HK-2 (cell line): ENCODE measurements around the gene RANGAP1.
"Not testable (repeated sequence)": the region's sequence is repeated elsewhere in the genome, so short reads cannot be mapped to it uniquely, and the experiment has no call there.

ENCODE experiments used
- DNase-seq: peaks from one replicate; pipeline ENCODE4 v3.0.0-alpha.2; 2018; ENCODE audit not compliant: unreplicated experiment

RANGAP1 gene

GRCh38 chr22:41300661-41301060 is 14.7 kb upstream of the RANGAP1 start:
- DNase-seq: no peak

- no peak for DNase-seq
Observed at GRCh38 chr22:41296826-41297667, 11.1 kb upstream of the RANGAP1 start.

GRCh38 chr22:41294816-41295215 is 8.8 kb upstream of the RANGAP1 start:
- DNase-seq: not testable (repeated sequence)

GRCh38 chr22:41290262-41291221 is 4.6 kb upstream of the RANGAP1 start:
- DNase-seq: peak; percentile 68

- DNase-seq: no peak
Observed at GRCh38 chr22:41289671-41290070, 3.7 kb upstream of the RANGAP1 start.

GRCh38 chr22:41288245-41288946 is 2.4 kb upstream of the RANGAP1 start:
- peak; percentile 56 for DNase-seq

- DNase-seq: peak; percentile 47
Observed at GRCh38 chr22:41286639-41287091, 678 bp upstream of the RANGAP1 start.

GRCh38 chr22:41285441-41285819 is 557 bp downstream of the RANGAP1 start:
- DNase-seq: peak; percentile 85

GRCh38 chr22:41284465-41284864 is 1.5 kb downstream of the RANGAP1 start:
- DNase-seq: no peak

- DNase-seq: no peak
Observed at GRCh38 chr22:41280854-41281253, 5.1 kb downstream of the RANGAP1 start.

- no peak for DNase-seq
Observed at GRCh38 chr22:41280065-41280464, 5.9 kb downstream of the RANGAP1 start.

GRCh38 chr22:41274856-41275255 is 11.1 kb downstream of the RANGAP1 start:
- DNase-seq: no peak

- no peak for DNase-seq
Observed at GRCh38 chr22:41273128-41273527, 12.9 kb downstream of the RANGAP1 start.

- DNase-seq: no peak
Observed at GRCh38 chr22:41271787-41272186, 14.2 kb downstream of the RANGAP1 start.

- no peak for DNase-seq
Observed at GRCh38 chr22:41267958-41268357, 18.0 kb downstream of the RANGAP1 start.

GRCh38 chr22:41264408-41264941 is 21.5 kb downstream of the RANGAP1 start:
- no peak for DNase-seq

GRCh38 chr22:41263704-41264103 is 22.3 kb downstream of the RANGAP1 start:
- DNase-seq: no peak

- DNase-seq: no peak
Observed at GRCh38 chr22:41262250-41262765, 23.7 kb downstream of the RANGAP1 start.

GRCh38 chr22:41261541-41262249 is 24.3 kb downstream of the RANGAP1 start:
- no peak for DNase-seq

GRCh38 chr22:41260871-41261270 is 25.1 kb downstream of the RANGAP1 start:
- DNase-seq: no peak

- DNase-seq: not testable (repeated sequence)
Observed at GRCh38 chr22:41259756-41260155, 26.2 kb downstream of the RANGAP1 start.
